Sigmoid colon (tissue), 4 donors: ENCODE data around the gene CHD5.

Experiments
- CTCF ChIP-seq, 4 experiments: fragments of 450-650 bp in 3 of 4; fragments of 200-600 bp in 1 of 4; IDR thresholded peaks; one replicate each; pipeline ENCODE4 v1.5.1; 2016 to 2019; ENCODE audit warnings: antibody characterized with exemption in 4 of 4, mild to moderate bottlenecking in 3 of 4, moderate library complexity in 2 of 4
- EP300 ChIP-seq, 4 donors: sonication (generic); formaldehyde crosslinking; IDR thresholded peaks; one replicate each; pipeline ENCODE4 v1.6.1; 2017; ENCODE audit warnings: antibody characterized with exemption in 4 of 4
- POLR2A ChIP-seq, 2 donors: fragments of 450-650 bp; IDR thresholded peaks; one replicate each; pipeline ENCODE4 v1.6.1; 2016; ENCODE audit warnings: antibody characterized with exemption in 2 of 2, mild to moderate bottlenecking in 2 of 2, moderate library complexity in 2 of 2

- TF ChIP-seq EP300 (IDR thresholded peaks at IDR 0.05) (no peak), CTCF (IDR thresholded peaks at IDR 0.05) (no peak), POLR2A (IDR thresholded peaks at IDR 0.05) (no peak)
Observed at GRCh38 chr1:6178751-6179563, 1.2 kb downstream of the CHD5 start.
